Liver (tissue), 9 donors: Measurements from ENCODE around the gene BCL2L13. TPM values are rescaled to one million over a fixed set of nuclear protein-coding genes. Genes with fewer than 3 reads are reported as not detected.

Experiments
- DNase-seq: peaks from one replicate; pipeline ENCODE4 v3.0.0-alpha.2; 2017; ENCODE audit warnings: low spot score
- H3K27ac ChIP-seq, 2 donors: one replicate each; pipeline ENCODE4 v1.7.0; 2013; ENCODE audit warnings: inconsistent platforms in 2 of 2, low read length in 2 of 2, control low read depth in 1 of 2, low read depth in 1 of 2, mild to moderate bottlenecking in 1 of 2
- H3K27me3 ChIP-seq, 4 donors: one replicate each; pipeline versions ENCODE4 v1.6.1 to v1.7.0; 2013; ENCODE audit warnings: low read length in 3 of 4, inconsistent platforms in 1 of 4, mild to moderate bottlenecking in 1 of 4, moderate library complexity in 1 of 4; ENCODE audit not compliant: control insufficient read depth in 4 of 4, insufficient read depth in 4 of 4
- H3K36me3 ChIP-seq, 4 donors: one replicate each; pipeline versions ENCODE4 v1.6.1 to v1.7.0; 2013; ENCODE audit warnings: low read length in 3 of 4, mild to moderate bottlenecking in 3 of 4, low read depth in 1 of 4, moderate library complexity in 1 of 4; ENCODE audit not compliant: control insufficient read depth in 4 of 4, insufficient read depth in 3 of 4
- H3K4me1 ChIP-seq, 4 donors: one replicate each; pipeline versions ENCODE4 v1.6.1 to v1.7.0; 2013; ENCODE audit warnings: low read length in 3 of 4, mild to moderate bottlenecking in 3 of 4, moderate library complexity in 1 of 4; ENCODE audit not compliant: control insufficient read depth in 4 of 4, insufficient read depth in 4 of 4
- H3K4me3 ChIP-seq, 3 donors: one replicate each; pipeline versions ENCODE4 v1.6.1 to v1.7.0; 2013; ENCODE audit warnings: low read length in 3 of 3, control low read depth in 1 of 3, low read depth in 1 of 3, mild to moderate bottlenecking in 1 of 3
- H3K9ac ChIP-seq, 2 donors: one replicate each; pipeline ENCODE4 v1.7.0; 2013; ENCODE audit warnings: low read length in 2 of 2, mild to moderate bottlenecking in 2 of 2, moderate library complexity in 2 of 2, control low read depth in 1 of 2, low read depth in 1 of 2
- H3K9me3 ChIP-seq, 4 donors: one replicate each; pipeline versions ENCODE4 v1.6.1 to v1.7.0; 2013; ENCODE audit warnings: low read length in 3 of 4; ENCODE audit not compliant: control insufficient read depth in 4 of 4
- ATF3 ChIP-seq: IDR thresholded peaks from 2 replicates; pipeline ENCODE4 v1.6.1; 2016; ENCODE audit warnings: antibody characterized with exemption
- EGR1 ChIP-seq, 2 donors: IDR thresholded peaks; 2 replicates each; pipeline ENCODE4 v1.6.1; 2016 to 2018; ENCODE audit warnings: antibody characterized with exemption in 2 of 2, low read depth in 2 of 2
- FOXA1 ChIP-seq: IDR thresholded peaks from 2 replicates; pipeline ENCODE4 v1.6.1; 2016; ENCODE audit warnings: antibody characterized with exemption
- FOXA2 ChIP-seq: IDR thresholded peaks from 2 replicates; pipeline ENCODE4 v1.6.1; 2016; ENCODE audit warnings: antibody characterized with exemption
- GABPA ChIP-seq, 2 donors: IDR thresholded peaks in 1 of 2; conservative IDR thresholded peaks in 1 of 2; 2 replicates each; pipeline ENCODE4 v1.6.1; 2016; ENCODE audit warnings: antibody characterized with exemption in 2 of 2, mild to moderate bottlenecking in 1 of 2, moderate library complexity in 1 of 2
- HNF4A ChIP-seq, 2 donors: conservative IDR thresholded peaks; 2 replicates each; pipeline ENCODE4 v1.6.1; 2016; ENCODE audit warnings: antibody characterized with exemption in 2 of 2, mild to moderate bottlenecking in 2 of 2
- HNF4G ChIP-seq: IDR thresholded peaks from 2 replicates; pipeline ENCODE4 v1.6.1; 2016; ENCODE audit warnings: antibody characterized with exemption
- JUND ChIP-seq, 2 donors: IDR thresholded peaks; 2 replicates each; pipeline ENCODE4 v1.6.1; 2016; ENCODE audit warnings: antibody characterized with exemption in 2 of 2
- MAX ChIP-seq: IDR thresholded peaks from 2 replicates; pipeline ENCODE4 v1.6.1; 2016; ENCODE audit warnings: antibody characterized with exemption
- NR2F2 ChIP-seq: IDR thresholded peaks from 2 replicates; pipeline ENCODE4 v1.6.1; 2016; ENCODE audit warnings: antibody characterized with exemption
- RAD21 ChIP-seq, 2 donors: IDR thresholded peaks; 2 replicates each; pipeline ENCODE4 v1.6.1; 2016; ENCODE audit warnings: antibody characterized with exemption in 2 of 2, mild to moderate bottlenecking in 2 of 2
- REST ChIP-seq: IDR thresholded peaks from 2 replicates; pipeline ENCODE4 v1.6.1; 2016; ENCODE audit warnings: antibody characterized with exemption, mild to moderate bottlenecking
- RXRA ChIP-seq, 2 donors: IDR thresholded peaks; 2 replicates each; pipeline ENCODE4 v1.6.1; 2017 to 2018; ENCODE audit warnings: antibody characterized with exemption in 2 of 2, mild to moderate bottlenecking in 1 of 2
- SP1 ChIP-seq: IDR thresholded peaks from 2 replicates; pipeline ENCODE4 v1.6.1; 2018; ENCODE audit warnings: antibody characterized with exemption, mild to moderate bottlenecking
- TAF1 ChIP-seq: conservative IDR thresholded peaks from 2 replicates; pipeline ENCODE4 v1.6.1; 2016; ENCODE audit warnings: antibody characterized with exemption, mild to moderate bottlenecking
- YY1 ChIP-seq: IDR thresholded peaks from 2 replicates; pipeline ENCODE4 v1.6.1; 2016; ENCODE audit warnings: antibody characterized with exemption, mild to moderate bottlenecking
- ZBTB33 ChIP-seq: IDR thresholded peaks from 2 replicates; pipeline ENCODE4 v1.6.1; 2016; ENCODE audit warnings: antibody characterized with exemption
- WGBS: extraction: QIAGEN DNeasy Blood & Tissue Kit; methylation state at CpG from one replicate; pipeline ENCODE4 v1.1.7; 2013; 5-methylcytosine and 5-hydroxymethylcytosine counted together
- polyA plus RNA-seq, 2 donors: library from polyadenylated mRNA; stranded (reverse) in 1 of 2; unstranded in 1 of 2; fragments of 200-250 nt in 1 of 2; fragments of >200 nt in 1 of 2; fragmentation: Nextera tagmentation in 1 of 2; extraction: Ambion mirVana in 1 of 2; gene quantifications; one replicate each; pipeline versions ENCODE4 v1.2.1 to v1.2.3, GENCODE V29; 2013 to 2015
- total RNA-seq, 2 donors: library from RNA; depleted of rRNA; stranded (reverse); fragments of >200 nt; gene quantifications; one replicate each; pipeline ENCODE4 v1.2.3, GENCODE V29; 2014
- TF ChIP-seq, protein P1 (sequence below): fragments of 150-350 bp; IDR thresholded peaks from 2 replicates; pipeline ENCODE4 v1.5.1; 2017; ENCODE audit warnings: improper control_type of control experiment, low read depth, low read length; ENCODE audit not compliant: missing input control
- donor health status: healthy.
- donor health status: healthy.
- donor health status: healthy.
- donor health status: healthy.
- donor health status: healthy.

Gene BCL2L13
- total and polyA plus RNA-seq, 4 donors = 22.3 to 31.8 (median 24.5) TPM

DNA sequence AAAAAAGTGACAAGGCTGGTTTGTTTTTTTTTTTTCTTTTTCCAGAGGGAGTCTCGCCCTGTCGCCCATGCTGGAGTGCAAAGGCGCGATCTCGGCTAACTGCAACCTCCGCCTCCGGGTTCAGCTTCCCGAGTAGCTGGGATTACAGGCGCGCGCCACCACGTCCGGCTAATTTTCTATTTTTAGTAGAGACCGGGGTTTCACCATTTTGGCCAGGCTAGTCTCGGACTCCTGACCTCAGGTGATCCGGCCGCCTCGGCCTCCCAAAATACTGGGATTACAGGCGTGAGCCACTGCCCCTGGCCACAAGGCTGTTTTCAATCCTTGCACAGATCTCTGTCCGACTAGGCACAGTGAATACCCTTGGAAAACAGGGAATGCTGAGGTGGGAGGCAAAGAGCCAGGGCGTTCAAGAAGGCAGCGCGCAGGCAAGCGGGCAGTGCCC, 10.6 kb upstream of the BCL2L13 start:
- TF ChIP-seq SP1 (no peak), RXRA (IDR thresholded peaks at IDR 0.05) (peak in 1 of 2 donors; percentile 19), ZBTB33 (no peak)
- Histone ChIP-seq H3K27me3 (no peaks in the 10 kb centered on the region), H3K9me3 (no peaks in the 10 kb centered on the region), H3K4me1 (peaks cover 5 to 14% (median 8%) of the 10 kb centered on the region in 4 donors), H3K9ac (peak overlapping the region; percentile 73 to 95), H3K4me3 (peak overlapping the region; percentile 90 to 100 (median 98)), H3K27ac (peak overlapping the region; percentile 78 to 86), H3K36me3 (peaks cover 0 to 6% (median 0%) of the 10 kb centered on the region in 4 donors)
- DNase-seq = no peak
- 6% methylated on average over 24 of the region's 24 CpGs for WGBS

- peak; percentile 25 to 48 for TF ChIP-seq RAD21 (IDR thresholded peaks at IDR 0.05)
- no peak for TF ChIP-seq NR2F2
- no peak for TF ChIP-seq HNF4G
- peak; percentile 50 for TF ChIP-seq SP1
- TF ChIP-seq JUND (IDR thresholded peaks at IDR 0.05) = peak in 1 of 2 donors; percentile 28
- TF ChIP-seq ZBTB33 = peak; percentile 41
- no peak for TF ChIP-seq FOXA1
- TF ChIP-seq FOXA2 = no peak
- peak; percentile 20 to 33 for TF ChIP-seq RXRA (IDR thresholded peaks at IDR 0.05)
- TF ChIP-seq EGR1 (IDR thresholded peaks at IDR 0.05; ENCODE audit: low read depth in 2 of 2) = peak in 1 of 2 donors; percentile 29
- TF ChIP-seq ATF3 = no peak
- TF ChIP-seq HNF4A (conservative IDR thresholded peaks at IDR 0.05) = peak; percentile 19 to 21
- TF ChIP-seq MAX = peak; percentile 64
- no peak for TF ChIP-seq TAF1
- peak; percentile 76 for TF ChIP-seq REST
- TF ChIP-seq, protein P1, sequence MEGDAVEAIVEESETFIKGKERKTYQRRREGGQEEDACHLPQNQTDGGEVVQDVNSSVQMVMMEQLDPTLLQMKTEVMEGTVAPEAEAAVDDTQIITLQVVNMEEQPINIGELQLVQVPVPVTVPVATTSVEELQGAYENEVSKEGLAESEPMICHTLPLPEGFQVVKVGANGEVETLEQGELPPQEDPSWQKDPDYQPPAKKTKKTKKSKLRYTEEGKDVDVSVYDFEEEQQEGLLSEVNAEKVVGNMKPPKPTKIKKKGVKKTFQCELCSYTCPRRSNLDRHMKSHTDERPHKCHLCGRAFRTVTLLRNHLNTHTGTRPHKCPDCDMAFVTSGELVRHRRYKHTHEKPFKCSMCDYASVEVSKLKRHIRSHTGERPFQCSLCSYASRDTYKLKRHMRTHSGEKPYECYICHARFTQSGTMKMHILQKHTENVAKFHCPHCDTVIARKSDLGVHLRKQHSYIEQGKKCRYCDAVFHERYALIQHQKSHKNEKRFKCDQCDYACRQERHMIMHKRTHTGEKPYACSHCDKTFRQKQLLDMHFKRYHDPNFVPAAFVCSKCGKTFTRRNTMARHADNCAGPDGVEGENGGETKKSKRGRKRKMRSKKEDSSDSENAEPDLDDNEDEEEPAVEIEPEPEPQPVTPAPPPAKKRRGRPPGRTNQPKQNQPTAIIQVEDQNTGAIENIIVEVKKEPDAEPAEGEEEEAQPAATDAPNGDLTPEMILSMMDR = no peak
- peak; percentile 74 to 97 for TF ChIP-seq GABPA (IDR thresholded peaks at IDR 0.05 in 1 of 2, conservative IDR thresholded peaks at IDR 0.05 in 1 of 2)
- peak; percentile 68 for TF ChIP-seq YY1
- Histone ChIP-seq H3K4me1 (peaks cover 5 to 14% (median 8%) of the 10 kb centered on the region in 4 donors), H3K27ac (peak within 1 kb of the TSS; percentile 78 to 86), H3K36me3 (peaks cover 0 to 7% (median 0%) of the 10 kb centered on the region in 4 donors), H3K9me3 (no peaks in the 10 kb centered on the region), H3K4me3 (peak within 1 kb of the TSS; percentile 90 to 100 (median 98)), H3K9ac (peak within 1 kb of the TSS; percentile 89 to 95), H3K27me3 (no peaks in the 10 kb centered on the region)
- under 1% methylated on average over 45 of the region's 45 CpGs for WGBS
- DNase-seq = peak; percentile 98
These were observed 10.0 kb upstream of the BCL2L13 start, which contains the start of gene ATP6V1E1 for GRCh38 chr22:17628406-17629172. Gene ATP6V1E1 (minus strand): TSS chr22:17628749. CDS start chr22:17628635, 114 bp downstream.
